CD1c-positive myeloid dendritic cell (primary cell): Measurements from ENCODE around the gene CLTA.
"Not testable (repeated sequence)": the region's sequence is repeated elsewhere in the genome, so short reads cannot be mapped to it uniquely, and the experiment has no call there.

Experiments used
- DNase-seq: peaks from one replicate; pipeline ENCODE4 v3.0.0-alpha.2; 2016; ENCODE audit errors: extremely low spot score

CLTA gene

DNA sequence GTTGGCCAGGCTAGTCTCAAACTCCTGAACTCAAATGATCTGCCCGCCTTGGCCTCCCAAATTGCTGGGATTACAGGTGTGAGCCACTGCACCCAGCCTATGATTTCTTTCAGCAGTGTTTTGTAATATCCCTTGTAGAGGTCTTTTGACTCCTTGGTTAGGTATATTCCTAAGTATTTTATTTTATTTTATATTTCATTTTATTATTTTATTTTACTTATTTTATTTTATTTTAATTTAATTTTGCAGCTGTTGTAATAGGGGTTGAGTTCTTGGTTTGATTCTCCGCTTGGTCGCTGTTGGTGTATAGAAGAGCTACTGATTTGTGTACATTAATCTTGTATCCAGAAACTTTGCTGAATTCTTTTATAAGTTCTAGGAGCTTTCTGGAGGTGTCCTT is 49.0 kb downstream of the CLTA start:
- not testable (repeated sequence) for DNase-seq

DNA sequence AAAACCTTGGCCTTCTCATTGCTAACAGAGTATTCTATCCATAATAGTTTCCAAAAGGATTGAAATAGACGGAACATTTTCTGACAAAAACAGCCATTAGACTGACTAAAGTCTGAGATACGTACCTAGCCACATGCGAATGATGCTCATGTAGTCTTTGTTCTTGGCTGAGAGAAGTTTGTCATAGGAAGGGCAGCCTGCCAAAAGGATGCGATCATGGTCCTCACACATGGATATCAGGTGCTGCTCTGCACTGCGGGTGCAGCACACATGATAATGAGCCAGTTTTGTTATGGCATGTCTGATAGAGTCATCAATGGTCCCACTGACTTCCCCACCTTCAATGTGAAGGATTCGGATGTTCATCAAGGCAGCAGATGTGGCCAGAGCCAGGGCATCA is 55.2 kb downstream of the CLTA start:
- DNase-seq, result no peak

DNA sequence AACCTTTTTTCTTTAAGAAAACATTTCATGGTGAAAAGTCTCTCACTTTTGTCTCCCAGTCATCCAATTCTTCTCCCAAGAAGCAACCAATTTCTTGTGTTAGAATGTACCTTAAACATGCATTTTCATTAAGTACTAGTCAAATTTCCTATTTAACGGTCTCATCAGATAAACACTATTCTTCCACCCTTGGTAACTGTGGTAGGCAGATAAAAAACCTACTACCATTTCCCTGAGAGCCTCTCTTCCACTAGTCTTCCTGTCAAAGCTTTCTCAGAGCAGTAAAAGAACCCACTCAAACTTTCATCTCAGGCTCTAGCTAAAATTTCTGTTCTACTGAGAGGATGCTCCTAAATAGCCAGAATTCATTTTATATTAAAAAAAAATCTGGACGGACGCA is 56.6 kb downstream of the CLTA start:
- DNase-seq, result no peak

DNA sequence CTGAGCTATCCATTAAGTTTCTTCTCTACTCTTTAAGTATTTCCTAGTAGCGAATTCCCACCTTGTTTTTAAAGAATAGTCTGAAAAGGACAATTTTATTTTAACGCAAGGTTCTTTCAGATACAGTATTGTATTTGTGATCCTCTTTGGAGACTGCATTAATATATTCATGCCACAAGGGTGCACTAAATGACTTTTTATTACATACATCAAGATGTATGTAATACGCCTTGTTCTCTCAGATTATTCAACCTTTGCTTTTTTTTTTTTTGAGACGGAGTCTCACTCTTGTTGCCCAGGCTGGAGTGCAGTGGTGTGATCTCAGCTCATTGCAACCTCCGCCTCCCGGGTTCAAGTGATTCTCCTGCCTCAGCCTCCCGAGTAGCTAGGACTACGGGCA is 57.3 kb downstream of the CLTA start:
- DNase-seq, result peak; percentile 57

DNA sequence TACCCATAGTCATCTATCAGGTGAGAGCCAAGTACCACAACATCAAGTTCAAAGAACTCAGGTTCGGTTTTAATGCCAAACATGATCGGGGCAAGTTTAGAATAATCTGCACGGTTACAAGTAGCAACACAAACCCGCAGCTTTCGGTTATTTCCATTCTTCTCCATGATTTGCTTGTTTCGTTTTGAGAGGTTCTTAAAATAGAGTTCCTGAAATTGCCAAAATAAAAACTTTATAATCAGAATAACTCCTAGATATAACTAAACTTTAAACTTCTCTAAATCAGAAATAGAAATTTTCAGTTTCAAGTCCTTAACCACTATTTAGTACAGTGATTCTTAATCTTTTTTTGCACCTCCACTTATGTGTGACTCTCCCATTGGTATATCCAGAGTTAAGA is 58.5 kb downstream of the CLTA start:
- peak; percentile 26 for DNase-seq

DNA sequence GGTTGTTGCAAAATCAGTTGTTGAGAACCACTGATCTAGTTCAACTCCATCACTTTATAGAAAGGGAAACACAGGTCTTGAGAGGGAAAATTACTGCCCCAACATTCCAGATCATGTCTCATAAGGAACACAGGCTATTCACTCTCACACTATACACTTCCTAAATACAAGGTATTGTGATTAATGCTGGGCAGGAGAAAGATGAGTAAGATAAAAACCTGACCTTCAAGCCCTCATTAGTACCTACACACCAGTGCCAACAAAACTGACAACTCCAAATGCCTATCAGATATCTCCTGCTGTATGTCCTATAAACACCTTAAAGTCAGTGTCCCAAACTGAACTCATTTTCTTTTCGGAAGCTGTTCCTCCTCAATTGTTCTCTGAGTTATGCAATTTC is 59.4 kb downstream of the CLTA start:
- no peak for DNase-seq

DNA sequence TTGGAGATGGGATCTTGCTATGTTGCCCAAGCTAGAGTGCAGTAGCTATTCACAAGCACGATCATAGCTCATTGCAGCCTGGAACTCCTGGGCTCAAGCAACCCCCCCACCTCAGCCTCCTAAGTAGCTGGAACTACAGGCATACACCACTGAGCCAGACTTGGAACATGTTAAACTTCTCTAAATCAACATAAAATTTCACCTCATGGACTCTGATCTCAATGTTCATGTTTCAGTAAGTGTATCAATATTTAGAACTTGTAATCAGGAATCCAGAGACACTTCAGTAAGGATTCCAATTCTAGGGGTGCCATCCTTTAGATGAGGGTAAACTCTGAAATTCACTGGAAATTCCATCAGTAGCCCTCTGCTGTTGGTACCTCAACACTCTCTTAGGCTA is 60.7 kb downstream of the CLTA start:
- DNase-seq, result no peak

DNA sequence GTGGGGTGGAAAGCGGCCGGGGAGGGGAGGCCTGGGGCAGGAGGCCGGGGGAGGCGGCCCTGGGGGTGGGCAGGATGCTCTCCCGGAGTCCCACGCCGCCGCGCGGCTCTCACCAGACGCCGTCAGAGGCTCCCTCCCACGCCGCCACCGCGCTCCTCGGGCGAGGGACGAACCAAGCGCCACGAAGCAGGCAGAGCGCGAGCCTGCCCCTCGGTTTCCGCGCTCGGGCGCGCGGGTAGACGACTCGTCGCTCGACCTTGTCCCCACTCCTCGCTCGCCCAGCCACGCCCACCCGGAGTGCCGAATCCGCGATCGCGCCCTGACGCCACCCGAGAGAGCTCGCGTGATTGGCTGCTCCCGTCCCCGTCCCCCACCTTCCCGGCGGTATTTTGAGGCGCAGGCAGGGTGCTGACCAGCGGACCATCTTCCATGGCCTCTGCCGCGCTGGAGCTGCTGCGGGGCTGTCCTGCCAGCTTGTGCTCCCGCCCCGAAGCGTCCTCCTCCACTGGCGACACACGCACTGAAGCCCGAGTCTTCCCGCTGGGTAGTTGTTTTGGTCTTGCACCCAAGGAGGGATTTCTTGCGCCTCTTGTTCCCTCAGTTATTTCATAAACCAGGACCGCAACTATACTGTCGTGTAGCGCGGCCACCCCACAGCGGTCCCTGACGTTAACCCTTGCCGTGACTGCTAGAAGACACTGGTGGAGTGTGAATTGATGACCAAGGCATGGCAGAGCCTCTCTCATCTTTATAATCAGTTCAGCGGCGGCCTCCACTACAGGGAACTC is 67.7 kb downstream of the CLTA start, which contains the start of gene GNE:
GNE (minus strand) TSS at position 241 of the 788 bp plus-strand sequence. CDS start 9,093 bp downstream, outside the sequence.
- peak; percentile 99 for DNase-seq

DNA sequence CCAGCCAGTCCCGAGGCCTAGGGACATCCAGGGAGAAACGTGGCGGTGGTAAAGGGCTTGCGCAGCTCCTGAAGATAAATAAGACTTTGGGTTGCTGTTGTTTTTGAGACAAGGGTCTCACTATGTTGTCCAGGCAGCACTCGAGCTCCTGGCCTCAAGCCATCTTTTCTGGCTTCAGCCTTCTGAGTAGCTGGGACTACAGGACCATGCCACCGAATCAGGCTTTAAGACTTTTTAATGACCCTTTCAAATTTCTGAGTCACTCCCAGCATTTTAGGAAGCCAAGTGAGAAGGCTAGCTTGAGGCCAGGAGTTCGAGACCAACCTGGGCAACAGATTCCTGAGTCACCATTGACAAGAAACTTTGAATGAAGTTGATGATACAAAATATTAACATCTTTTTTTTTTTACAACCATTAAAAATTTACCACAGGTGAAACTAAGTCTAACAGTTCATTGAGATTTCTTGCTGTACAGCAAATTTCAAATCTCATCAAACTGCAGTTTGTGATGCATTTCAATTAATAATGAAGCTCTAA is 68.3 kb downstream of the CLTA start:
- no peak for DNase-seq
